Measurements from ENCODE around the gene USP21. TPM values are rescaled to one million over a fixed set of nuclear protein-coding genes. Genes with fewer than 3 reads are reported as not detected.

USP21 gene
- polyA plus RNA-seq, 1 of the 3 experiments (the other 2 are of a cell fraction) = 26.8 TPM

DNA sequence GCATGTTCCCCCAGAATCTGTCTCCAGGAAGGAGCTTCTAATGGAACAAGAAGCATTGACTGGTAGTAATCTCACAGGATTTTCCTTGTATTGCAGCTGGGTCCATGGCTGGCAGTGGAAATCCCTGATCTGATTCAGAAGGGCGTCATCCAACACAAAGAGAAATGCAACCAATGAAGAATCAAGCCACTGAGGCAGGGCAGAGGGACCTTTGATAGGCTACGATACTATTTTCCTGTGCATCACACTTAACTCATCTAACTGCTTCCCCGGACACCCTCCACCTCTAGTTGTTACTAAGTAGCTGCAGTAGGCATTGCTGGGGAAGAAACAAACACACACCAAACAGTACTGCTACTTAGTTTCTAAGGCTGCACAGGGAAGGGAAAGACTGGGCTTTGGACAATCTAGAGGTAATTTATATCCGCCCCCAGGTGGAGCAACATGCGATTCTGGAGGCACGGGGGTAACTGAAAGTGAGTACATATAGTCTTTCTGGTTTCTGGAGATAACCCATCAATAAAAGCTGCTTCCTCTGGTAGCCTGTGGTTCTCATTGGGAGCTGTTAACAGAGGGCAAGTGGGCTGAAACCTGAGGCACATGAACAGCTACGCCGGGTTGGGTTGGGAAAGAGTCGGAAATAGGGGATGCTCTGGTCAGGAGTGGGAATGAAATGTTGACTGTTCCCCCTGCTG is 837 bp upstream of the USP21 start:
- H2AFZ ChIP-seq (ENCODE audit: low read depth) = peak overlapping the region; percentile 84
- WGBS (ENCODE audit: low lambda C conversion rate) = 68% methylated on average over 9 of the region's 9 CpGs
- H3K4me3 ChIP-seq (ENCODE audit: low read depth in 2 of 2, low read length in 1 of 2) = peak overlapping the region; percentile 89 to 92
- H3K4me1 ChIP-seq (ENCODE audit: control insufficient read depth in 1 of 2, insufficient read depth in 2 of 2, low read depth in 1 of 2, low read length in 1 of 2) = peaks cover 0 to 31% of the 10 kb centered on the region in 2 experiments; a peak in 3 of 4 replicates
- TF ChIP-seq NFIC (IDR thresholded peaks at IDR 0.05; ENCODE audit: borderline replicate concordance) (no peak), EZH2phosphoT487 (IDR thresholded peaks at IDR 0.05; ENCODE audit: borderline replicate concordance, low read depth) (no peak), MXI1 (IDR thresholded peaks at IDR 0.05; ENCODE audit: low read depth, low read length) (no peak), FOXJ3 (CRISPR knock-in tag; IDR thresholded peaks at IDR 0.05) (no peak), TAF1 (IDR thresholded peaks at IDR 0.05; ENCODE audit: borderline replicate concordance, low read depth, low read length) (no peak), NRF1 (IDR thresholded peaks at IDR 0.05; ENCODE audit: low read depth, low read length) (no peak), FOXM1 (IDR thresholded peaks at IDR 0.05; ENCODE audit: low read depth) (no peak), RFX5 (IDR thresholded peaks at IDR 0.05; ENCODE audit: low read length) (no peak), YY1 (IDR thresholded peaks at IDR 0.05; ENCODE audit: low read depth) (no peak), GATA2 (CRISPR knock-in tag; IDR thresholded peaks at IDR 0.05) (no peak)
- TF ChIP-seq, protein P1, sequence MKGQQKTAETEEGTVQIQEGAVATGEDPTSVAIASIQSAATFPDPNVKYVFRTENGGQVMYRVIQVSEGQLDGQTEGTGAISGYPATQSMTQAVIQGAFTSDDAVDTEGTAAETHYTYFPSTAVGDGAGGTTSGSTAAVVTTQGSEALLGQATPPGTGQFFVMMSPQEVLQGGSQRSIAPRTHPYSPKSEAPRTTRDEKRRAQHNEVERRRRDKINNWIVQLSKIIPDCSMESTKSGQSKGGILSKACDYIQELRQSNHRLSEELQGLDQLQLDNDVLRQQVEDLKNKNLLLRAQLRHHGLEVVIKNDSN (IDR thresholded peaks at IDR 0.05; ENCODE audit: borderline replicate concordance, low read depth) = no peak
- TF ChIP-seq, protein P2, sequence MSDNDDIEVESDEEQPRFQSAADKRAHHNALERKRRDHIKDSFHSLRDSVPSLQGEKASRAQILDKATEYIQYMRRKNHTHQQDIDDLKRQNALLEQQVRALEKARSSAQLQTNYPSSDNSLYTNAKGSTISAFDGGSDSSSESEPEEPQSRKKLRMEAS (IDR thresholded peaks at IDR 0.05; ENCODE audit: low read depth) = no peak
- TF ChIP-seq, protein P3, sequence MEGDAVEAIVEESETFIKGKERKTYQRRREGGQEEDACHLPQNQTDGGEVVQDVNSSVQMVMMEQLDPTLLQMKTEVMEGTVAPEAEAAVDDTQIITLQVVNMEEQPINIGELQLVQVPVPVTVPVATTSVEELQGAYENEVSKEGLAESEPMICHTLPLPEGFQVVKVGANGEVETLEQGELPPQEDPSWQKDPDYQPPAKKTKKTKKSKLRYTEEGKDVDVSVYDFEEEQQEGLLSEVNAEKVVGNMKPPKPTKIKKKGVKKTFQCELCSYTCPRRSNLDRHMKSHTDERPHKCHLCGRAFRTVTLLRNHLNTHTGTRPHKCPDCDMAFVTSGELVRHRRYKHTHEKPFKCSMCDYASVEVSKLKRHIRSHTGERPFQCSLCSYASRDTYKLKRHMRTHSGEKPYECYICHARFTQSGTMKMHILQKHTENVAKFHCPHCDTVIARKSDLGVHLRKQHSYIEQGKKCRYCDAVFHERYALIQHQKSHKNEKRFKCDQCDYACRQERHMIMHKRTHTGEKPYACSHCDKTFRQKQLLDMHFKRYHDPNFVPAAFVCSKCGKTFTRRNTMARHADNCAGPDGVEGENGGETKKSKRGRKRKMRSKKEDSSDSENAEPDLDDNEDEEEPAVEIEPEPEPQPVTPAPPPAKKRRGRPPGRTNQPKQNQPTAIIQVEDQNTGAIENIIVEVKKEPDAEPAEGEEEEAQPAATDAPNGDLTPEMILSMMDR (IDR thresholded peaks at IDR 0.05) = no peak
- TF ChIP-seq, protein P4, sequence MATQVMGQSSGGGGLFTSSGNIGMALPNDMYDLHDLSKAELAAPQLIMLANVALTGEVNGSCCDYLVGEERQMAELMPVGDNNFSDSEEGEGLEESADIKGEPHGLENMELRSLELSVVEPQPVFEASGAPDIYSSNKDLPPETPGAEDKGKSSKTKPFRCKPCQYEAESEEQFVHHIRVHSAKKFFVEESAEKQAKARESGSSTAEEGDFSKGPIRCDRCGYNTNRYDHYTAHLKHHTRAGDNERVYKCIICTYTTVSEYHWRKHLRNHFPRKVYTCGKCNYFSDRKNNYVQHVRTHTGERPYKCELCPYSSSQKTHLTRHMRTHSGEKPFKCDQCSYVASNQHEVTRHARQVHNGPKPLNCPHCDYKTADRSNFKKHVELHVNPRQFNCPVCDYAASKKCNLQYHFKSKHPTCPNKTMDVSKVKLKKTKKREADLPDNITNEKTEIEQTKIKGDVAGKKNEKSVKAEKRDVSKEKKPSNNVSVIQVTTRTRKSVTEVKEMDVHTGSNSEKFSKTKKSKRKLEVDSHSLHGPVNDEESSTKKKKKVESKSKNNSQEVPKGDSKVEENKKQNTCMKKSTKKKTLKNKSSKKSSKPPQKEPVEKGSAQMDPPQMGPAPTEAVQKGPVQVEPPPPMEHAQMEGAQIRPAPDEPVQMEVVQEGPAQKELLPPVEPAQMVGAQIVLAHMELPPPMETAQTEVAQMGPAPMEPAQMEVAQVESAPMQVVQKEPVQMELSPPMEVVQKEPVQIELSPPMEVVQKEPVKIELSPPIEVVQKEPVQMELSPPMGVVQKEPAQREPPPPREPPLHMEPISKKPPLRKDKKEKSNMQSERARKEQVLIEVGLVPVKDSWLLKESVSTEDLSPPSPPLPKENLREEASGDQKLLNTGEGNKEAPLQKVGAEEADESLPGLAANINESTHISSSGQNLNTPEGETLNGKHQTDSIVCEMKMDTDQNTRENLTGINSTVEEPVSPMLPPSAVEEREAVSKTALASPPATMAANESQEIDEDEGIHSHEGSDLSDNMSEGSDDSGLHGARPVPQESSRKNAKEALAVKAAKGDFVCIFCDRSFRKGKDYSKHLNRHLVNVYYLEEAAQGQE (IDR thresholded peaks at IDR 0.05; ENCODE audit: low read depth, low read length) = no peak
- peak overlapping the region; percentile 77 to 85 for H3K27ac ChIP-seq (ENCODE audit: low read depth in 2 of 2, low read length in 1 of 2)
- H3K9me3 ChIP-seq = no peaks in the 10 kb centered on the region
- ChIA-PET POLR2A (interaction anchor here (0.7 kb wide), 1 partner anchor 433 kb away, joined by 6 read pairs; no protein-coding TSS in a partner anchor), CTCF (interaction anchor here (0.6 to 1.5 kb wide), 6 partner anchors 10 to 45 kb away, joined by 3 to 5 read pairs (median 4); partner anchors contain the start of genes NIT1 and PFDN2)
- peak overlapping the region; percentile 77 for H3K4me2 ChIP-seq
- H4K20me1 ChIP-seq (ENCODE audit: insufficient read depth) = no peaks in the 10 kb centered on the region
- H3K9me2 ChIP-seq = no peaks in the 10 kb centered on the region
- H3K9ac ChIP-seq = peak overlapping the region; percentile 90
- peaks cover 4 to 47% of the 10 kb centered on the region in 2 experiments for H3K36me3 ChIP-seq (replicated peaks in 1 of 2; ENCODE audit: control insufficient read depth in 1 of 2, insufficient read depth in 2 of 2, low read length in 1 of 2)
- no peaks in the 10 kb centered on the region for H3K27me3 ChIP-seq (ENCODE audit: insufficient read depth)
- peaks cover 33% of the 10 kb centered on the region for H3K79me2 ChIP-seq (ENCODE audit: insufficient read depth)
- DNase-seq = no peak
- peaks cover 8% of the 10 kb centered on the region for H3F3A ChIP-seq (replicated peaks; ENCODE audit: insufficient read depth)

Data from SK-N-SH (cell line).